MCF 10A (cell line): Measurements from ENCODE around the gene GRM7. TPM values are rescaled to one million over a fixed set of nuclear protein-coding genes. Genes with fewer than 3 reads are reported as not detected.

Source experiments
- BruUV-seq: library from RNA; stranded (reverse); fragments of 400-500 nt; replicated peaks from 2 replicates; lab custom pipeline; 2021; lab: Mats Ljungman, UMichigan
- CTCF ChIA-PET: fragments of 300-600 bp; sonication (Branson Sonifier 250); formaldehyde crosslinking; extraction: SDS; loops from one replicate; lab custom pipeline; 2021; ENCODE audit warnings: antibody characterized with exemption, inconsistent platforms; lab: Yijun Ruan, JAX
- POLR2A ChIA-PET: fragments of 300-600, 350-650 bp; sonication (Branson Sonifier 250); formaldehyde crosslinking; extraction: SDS; loops from one replicate; lab custom pipeline; 2020; ENCODE audit warnings: antibody characterized with exemption, inconsistent platforms; lab: Yijun Ruan, JAX
- DNase-seq: peaks from one replicate; pipeline ENCODE4 v3.0.0-alpha.2; 2018; ENCODE audit not compliant: unreplicated experiment
- H3K27ac Mint-ChIP-seq: one replicate; pipeline ENCODE4 v1.8.0; 2022; ENCODE audit warnings: mild to moderate bottlenecking, low read depth, mixed read lengths; ENCODE audit not compliant: unreplicated experiment
- H3K27me3 Mint-ChIP-seq: one replicate; pipeline ENCODE4 v1.8.0; 2022; ENCODE audit warnings: mixed read lengths; ENCODE audit not compliant: insufficient read depth, unreplicated experiment
- H3K36me3 Mint-ChIP-seq: one replicate; pipeline ENCODE4 v1.8.0; 2022; ENCODE audit warnings: mild to moderate bottlenecking, moderate library complexity, mixed read lengths; ENCODE audit not compliant: insufficient read depth, unreplicated experiment
- H3K4me1 Mint-ChIP-seq: one replicate; pipeline ENCODE4 v1.8.0; 2022; ENCODE audit warnings: mixed read lengths; ENCODE audit not compliant: insufficient read depth, unreplicated experiment
- H3K4me3 Mint-ChIP-seq: one replicate; pipeline ENCODE4 v1.8.0; 2022; ENCODE audit warnings: mild to moderate bottlenecking, moderate library complexity, mixed read lengths; ENCODE audit not compliant: unreplicated experiment
- H3K9me3 Mint-ChIP-seq: one replicate; pipeline ENCODE4 v1.8.0; 2022; ENCODE audit warnings: mixed read lengths; ENCODE audit not compliant: unreplicated experiment
- intact Hi-C: fragments of 100-400 bp; cut with micrococcal nuclease; formaldehyde crosslinking; loops from 2 replicates; pipeline ENCODE4 v1.14.1; 2022
- total RNA-seq: library from RNA; stranded (reverse); gene quantifications from 2 replicates; pipeline ENCODE4 v1.2.3, GENCODE V29; 2022
- TF ChIP-seq, protein P1 (sequence below): fragments of 200-600 bp; IDR thresholded peaks from one replicate; pipeline ENCODE4 v1.8.0; 2022; ENCODE audit warnings: antibody characterized with exemption, mild to moderate bottlenecking; ENCODE audit not compliant: unreplicated experiment

GRM7 gene
- total RNA-seq, 1 experiment from 2014 or later, result not detected

DNA sequence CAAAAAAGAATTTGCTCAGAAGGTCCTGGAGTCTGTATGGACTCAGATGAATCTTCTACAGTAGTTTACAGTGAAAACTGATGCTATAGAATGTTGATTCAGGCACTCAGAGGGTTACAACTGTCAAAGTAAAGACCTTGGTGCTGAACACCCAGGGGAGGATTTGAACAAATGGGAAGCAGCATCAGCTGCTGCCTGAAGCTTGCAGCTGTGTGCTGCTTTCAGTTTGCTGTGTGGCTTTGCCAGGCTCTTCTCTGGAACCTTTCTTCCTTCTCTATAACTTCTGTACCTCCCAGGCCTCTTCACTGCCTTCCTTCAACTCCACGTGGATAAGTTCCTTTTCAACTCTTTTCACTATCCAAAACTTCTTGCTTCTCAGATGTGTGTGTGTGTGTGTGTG, 214.2 kb downstream of the GRM7 start:
- H3K4me3 Mint-ChIP-seq, result no peak overlapping the region
- POLR2A ChIA-PET, result interaction anchor here (0.8 kb wide), 1 partner anchor 26 kb away, joined by 3 read pairs; no protein-coding TSS in a partner anchor
- H3K9me3 Mint-ChIP-seq, result no peaks in the 10 kb centered on the region
- intact Hi-C loops, result no loop called here
- H3K27ac Mint-ChIP-seq, result no peak overlapping the region
- no peaks in the 10 kb centered on the region for H3K27me3 Mint-ChIP-seq
- no peaks in the 10 kb centered on the region for H3K36me3 Mint-ChIP-seq
- no peak for DNase-seq
- TF ChIP-seq, protein P1, sequence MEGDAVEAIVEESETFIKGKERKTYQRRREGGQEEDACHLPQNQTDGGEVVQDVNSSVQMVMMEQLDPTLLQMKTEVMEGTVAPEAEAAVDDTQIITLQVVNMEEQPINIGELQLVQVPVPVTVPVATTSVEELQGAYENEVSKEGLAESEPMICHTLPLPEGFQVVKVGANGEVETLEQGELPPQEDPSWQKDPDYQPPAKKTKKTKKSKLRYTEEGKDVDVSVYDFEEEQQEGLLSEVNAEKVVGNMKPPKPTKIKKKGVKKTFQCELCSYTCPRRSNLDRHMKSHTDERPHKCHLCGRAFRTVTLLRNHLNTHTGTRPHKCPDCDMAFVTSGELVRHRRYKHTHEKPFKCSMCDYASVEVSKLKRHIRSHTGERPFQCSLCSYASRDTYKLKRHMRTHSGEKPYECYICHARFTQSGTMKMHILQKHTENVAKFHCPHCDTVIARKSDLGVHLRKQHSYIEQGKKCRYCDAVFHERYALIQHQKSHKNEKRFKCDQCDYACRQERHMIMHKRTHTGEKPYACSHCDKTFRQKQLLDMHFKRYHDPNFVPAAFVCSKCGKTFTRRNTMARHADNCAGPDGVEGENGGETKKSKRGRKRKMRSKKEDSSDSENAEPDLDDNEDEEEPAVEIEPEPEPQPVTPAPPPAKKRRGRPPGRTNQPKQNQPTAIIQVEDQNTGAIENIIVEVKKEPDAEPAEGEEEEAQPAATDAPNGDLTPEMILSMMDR, result no peak
- no peaks in the 10 kb centered on the region for H3K4me1 Mint-ChIP-seq
- BruUV-seq, result no TSS peak
- CTCF ChIA-PET, result interaction anchor here (0.7 kb wide), 1 partner anchor 18 kb away, joined by 5 read pairs; no protein-coding TSS in a partner anchor

DNA sequence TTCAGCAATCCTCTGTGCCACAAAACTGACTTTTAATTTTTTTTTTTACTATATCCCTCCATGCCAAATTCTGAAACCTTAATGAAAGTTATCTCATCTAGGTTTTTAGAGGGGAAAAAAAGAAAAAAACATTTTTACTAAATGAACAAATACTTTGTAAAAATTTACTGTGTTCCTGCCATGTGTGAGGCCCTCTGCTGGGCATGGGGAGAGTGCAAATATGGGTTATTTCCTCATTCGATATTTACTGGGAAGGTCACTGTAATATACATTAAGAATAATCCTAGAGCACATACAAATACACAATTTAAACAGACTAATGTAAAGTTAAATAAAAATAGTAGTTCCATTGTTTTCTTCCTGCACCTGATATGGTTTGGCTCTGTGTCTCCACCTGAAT, 215.0 kb downstream of the GRM7 start:
- TF ChIP-seq, protein P1, result peak; percentile 20

GRCh38 chr3:7082244-7082643, 221.3 kb downstream of the GRM7 start:
- Mint-ChIP-seq H3K27me3 (no peaks in the 10 kb centered on the region), H3K9me3 (no peaks in the 10 kb centered on the region), H3K27ac (no peak overlapping the region), H3K36me3 (no peaks in the 10 kb centered on the region), H3K4me3 (no peak overlapping the region), H3K4me1 (no peaks in the 10 kb centered on the region)
- no peak for DNase-seq
- POLR2A ChIA-PET, result no interaction called here
- BruUV-seq, result no TSS peak
- intact Hi-C loops, result no loop called here
- CTCF ChIA-PET, result interaction anchor here (0.6 to 1.2 kb wide), 3 partner anchors 9 to 128 kb away, joined by 3 read pairs; no protein-coding TSS in a partner anchor
- TF ChIP-seq, protein P1, result no peak

More for the DNA sequence above, 215.0 kb downstream of the GRM7 start:
- Mint-ChIP-seq H3K9me3 (no peaks in the 10 kb centered on the region), H3K36me3 (no peaks in the 10 kb centered on the region), H3K27me3 (no peaks in the 10 kb centered on the region), H3K4me1 (no peaks in the 10 kb centered on the region), H3K27ac (no peak overlapping the region), H3K4me3 (no peak overlapping the region)
- ChIA-PET CTCF (interaction anchor here (0.7 kb wide), 1 partner anchor 19 kb away, joined by 5 read pairs; no protein-coding TSS in a partner anchor), POLR2A (no interaction called here)
- peak; percentile 1 for DNase-seq
- intact Hi-C loops, result no loop called here
- no TSS peak for BruUV-seq

DNA sequence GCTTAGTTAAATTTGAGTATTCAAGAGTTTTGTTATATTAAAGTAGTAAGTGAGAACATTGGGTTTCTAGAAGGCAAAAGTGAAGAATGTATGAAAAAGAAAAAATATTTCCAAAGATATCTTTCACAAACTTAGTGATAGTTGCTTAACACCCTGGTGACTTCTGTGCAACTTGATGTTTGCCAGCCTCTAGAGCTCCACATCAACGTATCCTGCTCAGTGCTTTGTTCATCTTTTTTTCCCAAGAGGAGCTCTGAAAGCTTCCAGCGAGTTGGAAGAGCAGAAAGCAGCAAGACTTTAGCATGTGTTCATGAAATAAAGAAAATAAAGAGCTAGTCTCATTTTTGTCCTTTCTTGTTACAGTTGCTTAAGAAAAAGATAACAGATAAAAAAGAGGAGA, 225.5 kb downstream of the GRM7 start:
- Mint-ChIP-seq H3K9me3 (no peaks in the 10 kb centered on the region), H3K27ac (no peak overlapping the region), H3K36me3 (no peaks in the 10 kb centered on the region), H3K4me3 (no peak overlapping the region), H3K27me3 (no peaks in the 10 kb centered on the region), H3K4me1 (no peaks in the 10 kb centered on the region)
- CTCF ChIA-PET, result interaction anchor here (0.6 kb wide), 2 partner anchors 176 to 232 kb away, joined by 3 read pairs; no protein-coding TSS in a partner anchor
- no TSS peak for BruUV-seq
- TF ChIP-seq, protein P1, result no peak
- POLR2A ChIA-PET, result no interaction called here
- intact Hi-C loops, result no loop called here
- DNase-seq, result no peak
